ENCODE data around the gene INPP4B.

The INPP4B gene

DNA sequence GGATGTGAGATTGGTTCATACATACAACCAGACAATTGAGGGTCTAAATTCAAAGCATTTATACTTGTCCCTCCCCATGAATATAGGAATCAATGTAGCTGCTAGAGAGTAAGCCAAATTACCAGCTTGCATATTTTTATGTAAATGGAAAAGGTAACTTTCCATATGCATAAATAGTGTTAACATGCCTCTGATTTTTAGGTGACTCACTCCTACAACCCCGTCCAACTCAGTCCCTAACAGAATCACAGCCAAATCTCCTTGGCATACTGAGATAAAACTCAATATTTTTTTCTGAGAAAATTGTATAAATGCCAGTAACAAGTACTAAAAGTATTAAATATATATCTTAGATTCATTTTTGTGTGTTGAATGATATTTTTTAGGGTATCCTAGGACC lies 67.2 kb downstream of the INPP4B start:
- TF ChIP-seq, protein P1, sequence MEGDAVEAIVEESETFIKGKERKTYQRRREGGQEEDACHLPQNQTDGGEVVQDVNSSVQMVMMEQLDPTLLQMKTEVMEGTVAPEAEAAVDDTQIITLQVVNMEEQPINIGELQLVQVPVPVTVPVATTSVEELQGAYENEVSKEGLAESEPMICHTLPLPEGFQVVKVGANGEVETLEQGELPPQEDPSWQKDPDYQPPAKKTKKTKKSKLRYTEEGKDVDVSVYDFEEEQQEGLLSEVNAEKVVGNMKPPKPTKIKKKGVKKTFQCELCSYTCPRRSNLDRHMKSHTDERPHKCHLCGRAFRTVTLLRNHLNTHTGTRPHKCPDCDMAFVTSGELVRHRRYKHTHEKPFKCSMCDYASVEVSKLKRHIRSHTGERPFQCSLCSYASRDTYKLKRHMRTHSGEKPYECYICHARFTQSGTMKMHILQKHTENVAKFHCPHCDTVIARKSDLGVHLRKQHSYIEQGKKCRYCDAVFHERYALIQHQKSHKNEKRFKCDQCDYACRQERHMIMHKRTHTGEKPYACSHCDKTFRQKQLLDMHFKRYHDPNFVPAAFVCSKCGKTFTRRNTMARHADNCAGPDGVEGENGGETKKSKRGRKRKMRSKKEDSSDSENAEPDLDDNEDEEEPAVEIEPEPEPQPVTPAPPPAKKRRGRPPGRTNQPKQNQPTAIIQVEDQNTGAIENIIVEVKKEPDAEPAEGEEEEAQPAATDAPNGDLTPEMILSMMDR (IDR thresholded peaks at IDR 0.05; ENCODE audit: borderline replicate concordance, extremely low read depth, low read length, poor library complexity, severe bottlenecking), result no peak
- TF ChIP-seq EZH2 (IDR thresholded peaks at IDR 0.05; ENCODE audit: borderline replicate concordance, low read depth, low read length, severe bottlenecking), result no peak
- H3K9ac ChIP-seq (ENCODE audit: low read depth, low read length), result no peak overlapping the region

DNA sequence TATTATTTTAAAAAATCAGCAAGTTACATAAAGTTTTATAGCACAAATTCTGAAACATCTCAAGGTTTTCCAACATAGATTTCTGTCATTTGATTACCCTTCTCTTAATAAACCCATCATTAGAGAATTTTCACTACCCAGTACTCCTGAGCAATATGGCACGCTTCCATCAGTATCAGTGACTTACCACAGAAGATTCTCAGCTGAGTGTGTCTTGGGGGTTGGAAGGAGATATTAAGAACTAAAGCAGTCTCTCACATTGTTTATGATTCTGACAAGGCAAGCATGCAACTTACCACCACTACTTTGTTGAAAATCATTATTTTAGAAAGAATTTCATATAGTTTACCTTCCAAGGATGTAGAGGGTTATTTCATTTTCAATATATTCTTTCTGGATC lies 67.7 kb downstream of the INPP4B start:
- H2AFZ ChIP-seq (ENCODE audit: low read depth, low read length), result no peak overlapping the region
- no peak overlapping the region for H3K4me2 ChIP-seq (ENCODE audit: insufficient read depth, low read length)
- no peaks in the 10 kb centered on the region for H3K9me3 ChIP-seq (ENCODE audit: insufficient read depth, low read length, severe bottlenecking)
- no peak overlapping the region for H3K4me3 ChIP-seq (ENCODE audit: low read depth in 1 of 2, low read length in 2 of 2)
- H4K20me1 ChIP-seq (ENCODE audit: insufficient read depth, low read length), result no peaks in the 10 kb centered on the region
- DNase-seq (no peak), ATAC-seq (ENCODE audit: insufficient read depth, low read depth) (no peak)
- H3K36me3 ChIP-seq (ENCODE audit: insufficient read depth, low read length), result no peaks in the 10 kb centered on the region
- no peaks in the 10 kb centered on the region for H3K27me3 ChIP-seq (ENCODE audit: insufficient read depth, low read length, poor library complexity)
- TF ChIP-seq, protein P1 (IDR thresholded peaks at IDR 0.05; ENCODE audit: borderline replicate concordance, extremely low read depth, low read length, poor library complexity, severe bottlenecking), result no peak
- no peak for TF ChIP-seq EZH2 (IDR thresholded peaks at IDR 0.05; ENCODE audit: borderline replicate concordance, low read depth, low read length, severe bottlenecking)
- no peaks in the 10 kb centered on the region for H3K79me2 ChIP-seq (ENCODE audit: insufficient read depth, low read length)
- H3K27ac ChIP-seq (ENCODE audit: low read length), result no peak overlapping the region
- 0 out of 2 replicates have a peak, but pooled peaks cover 2% of the 10 kb centered on the region for H3K4me1 ChIP-seq (ENCODE audit: insufficient read depth, low read length)
- H3K9ac ChIP-seq (ENCODE audit: low read depth, low read length), result no peak overlapping the region

More for the DNA sequence above, 67.2 kb downstream of the INPP4B start:
- Histone ChIP-seq H4K20me1 (ENCODE audit: insufficient read depth, low read length) (no peaks in the 10 kb centered on the region), H3K4me2 (ENCODE audit: insufficient read depth, low read length) (no peak overlapping the region), H3K79me2 (ENCODE audit: insufficient read depth, low read length) (no peaks in the 10 kb centered on the region), H3K36me3 (ENCODE audit: insufficient read depth, low read length) (no peaks in the 10 kb centered on the region), H2AFZ (ENCODE audit: low read depth, low read length) (no peak overlapping the region), H3K4me3 (ENCODE audit: low read depth in 1 of 2, low read length in 2 of 2) (no peak overlapping the region), H3K4me1 (ENCODE audit: insufficient read depth, low read length) (0 out of 2 replicates have a peak, but pooled peaks cover 2% of the 10 kb centered on the region), H3K27ac (ENCODE audit: low read length) (no peak overlapping the region), H3K27me3 (ENCODE audit: insufficient read depth, low read length, poor library complexity) (no peaks in the 10 kb centered on the region), H3K9me3 (ENCODE audit: insufficient read depth, low read length, severe bottlenecking) (no peaks in the 10 kb centered on the region)
- DNase-seq (no peak), ATAC-seq (ENCODE audit: insufficient read depth, low read depth) (no peak)

DNA sequence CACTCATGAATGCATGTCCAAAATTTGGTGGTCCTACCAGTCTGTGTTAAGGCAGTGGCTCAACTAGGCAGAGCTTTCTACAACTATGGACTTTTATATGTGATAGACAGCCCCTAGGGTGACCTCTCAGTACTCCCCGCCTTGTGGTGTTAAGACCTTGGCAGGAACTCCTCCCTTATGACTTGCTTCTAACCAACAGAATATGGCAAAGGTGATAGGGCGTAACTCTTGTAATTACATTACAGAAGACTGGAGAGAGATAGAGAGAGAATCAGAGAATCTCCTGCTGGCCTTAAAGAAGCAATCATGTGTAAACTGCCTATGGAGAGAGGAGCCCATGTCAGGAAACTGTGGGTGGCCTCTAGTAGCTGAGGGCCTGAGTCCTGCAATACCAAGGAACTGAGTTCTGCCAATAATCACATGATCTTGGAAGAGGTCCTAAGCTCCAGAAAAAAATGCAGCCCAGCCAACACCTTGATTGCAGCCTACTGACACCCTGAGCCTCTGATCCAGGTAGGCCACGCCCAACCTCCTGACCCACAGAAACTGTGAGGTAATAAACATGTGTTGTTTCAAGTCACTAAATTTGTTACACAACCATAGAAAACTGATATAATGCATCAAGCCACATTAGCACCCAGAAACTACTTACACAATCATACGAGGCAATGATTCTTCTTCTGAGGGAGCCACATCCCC lies 68.9 kb downstream of the INPP4B start:
- Histone ChIP-seq H3K27me3 (ENCODE audit: insufficient read depth, low read length, poor library complexity) (no peaks in the 10 kb centered on the region), H3K9me3 (ENCODE audit: insufficient read depth, low read length, severe bottlenecking) (no peaks in the 10 kb centered on the region), H3K4me2 (ENCODE audit: insufficient read depth, low read length) (no peak overlapping the region), H3K79me2 (ENCODE audit: insufficient read depth, low read length) (no peaks in the 10 kb centered on the region), H3K4me1 (ENCODE audit: insufficient read depth, low read length) (0 out of 2 replicates have a peak, but pooled peaks cover 2% of the 10 kb centered on the region), H3K9ac (ENCODE audit: low read depth, low read length) (no peak overlapping the region), H3K36me3 (ENCODE audit: insufficient read depth, low read length) (no peaks in the 10 kb centered on the region), H3K4me3 (ENCODE audit: low read depth in 1 of 2, low read length in 2 of 2) (no peak overlapping the region), H2AFZ (ENCODE audit: low read depth, low read length) (no peak overlapping the region), H4K20me1 (ENCODE audit: insufficient read depth, low read length) (no peaks in the 10 kb centered on the region), H3K27ac (ENCODE audit: low read length) (no peak overlapping the region)
- ATAC-seq (ENCODE audit: insufficient read depth, low read depth) (no peak), DNase-seq (no peak)
- TF ChIP-seq, protein P1 (IDR thresholded peaks at IDR 0.05; ENCODE audit: borderline replicate concordance, extremely low read depth, low read length, poor library complexity, severe bottlenecking), result no peak
- no peak for TF ChIP-seq EZH2 (IDR thresholded peaks at IDR 0.05; ENCODE audit: borderline replicate concordance, low read depth, low read length, severe bottlenecking)

All from DND-41 (cell line).